GM12874 (cell line): ENCODE data around the gene SLAMF7.

Experiments
- TF ChIP-seq, protein P1 (sequence below): IDR thresholded peaks from 2 replicates; pipeline ENCODE4 v1.5.1; 2011; ENCODE audit warnings: low read depth, mild to moderate bottlenecking, control low read depth, low read length, moderate library complexity; ENCODE audit not compliant: insufficient read depth

The SLAMF7 gene

DNA sequence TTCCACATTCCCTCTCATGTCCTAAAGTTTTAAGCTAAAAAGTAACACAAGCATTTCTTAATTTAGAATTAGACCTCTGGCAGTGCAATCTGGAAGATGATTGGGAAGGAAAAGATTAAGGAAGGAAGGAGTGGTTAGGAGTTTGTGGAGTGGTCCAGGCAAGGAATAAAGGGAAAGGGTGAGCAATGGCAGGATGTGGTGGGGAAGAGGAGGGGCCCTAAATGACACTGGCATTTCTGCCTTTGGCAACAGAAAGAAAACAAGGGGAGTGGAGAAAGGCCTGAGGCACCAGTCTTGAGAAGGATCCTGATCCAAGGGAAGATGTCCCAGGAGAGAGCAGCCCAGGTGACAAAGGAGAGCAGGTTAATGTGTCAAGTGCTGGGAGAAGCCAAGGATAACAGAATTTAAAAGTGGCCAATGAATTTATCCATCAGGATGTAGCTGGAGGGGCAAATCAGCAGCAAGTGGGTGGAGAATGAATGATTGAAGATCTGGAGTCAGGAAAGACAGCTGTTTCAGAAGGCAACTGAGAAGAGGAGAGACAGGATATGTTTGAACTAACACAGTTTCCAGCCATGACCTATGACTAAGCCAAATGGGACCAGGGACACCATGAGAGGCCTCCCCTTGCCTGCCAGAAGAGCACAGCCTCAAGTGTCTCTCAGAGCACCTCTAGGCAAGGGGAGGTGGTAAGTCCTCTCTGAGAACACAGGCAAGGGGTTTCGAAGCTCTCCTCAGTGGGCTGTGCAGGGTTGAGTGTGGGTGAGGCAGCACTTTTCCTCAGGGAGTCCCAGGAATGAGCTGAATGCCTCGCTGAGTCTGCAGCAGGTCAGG is 36.1 kb downstream of the SLAMF7 start:
- TF ChIP-seq, protein P1, sequence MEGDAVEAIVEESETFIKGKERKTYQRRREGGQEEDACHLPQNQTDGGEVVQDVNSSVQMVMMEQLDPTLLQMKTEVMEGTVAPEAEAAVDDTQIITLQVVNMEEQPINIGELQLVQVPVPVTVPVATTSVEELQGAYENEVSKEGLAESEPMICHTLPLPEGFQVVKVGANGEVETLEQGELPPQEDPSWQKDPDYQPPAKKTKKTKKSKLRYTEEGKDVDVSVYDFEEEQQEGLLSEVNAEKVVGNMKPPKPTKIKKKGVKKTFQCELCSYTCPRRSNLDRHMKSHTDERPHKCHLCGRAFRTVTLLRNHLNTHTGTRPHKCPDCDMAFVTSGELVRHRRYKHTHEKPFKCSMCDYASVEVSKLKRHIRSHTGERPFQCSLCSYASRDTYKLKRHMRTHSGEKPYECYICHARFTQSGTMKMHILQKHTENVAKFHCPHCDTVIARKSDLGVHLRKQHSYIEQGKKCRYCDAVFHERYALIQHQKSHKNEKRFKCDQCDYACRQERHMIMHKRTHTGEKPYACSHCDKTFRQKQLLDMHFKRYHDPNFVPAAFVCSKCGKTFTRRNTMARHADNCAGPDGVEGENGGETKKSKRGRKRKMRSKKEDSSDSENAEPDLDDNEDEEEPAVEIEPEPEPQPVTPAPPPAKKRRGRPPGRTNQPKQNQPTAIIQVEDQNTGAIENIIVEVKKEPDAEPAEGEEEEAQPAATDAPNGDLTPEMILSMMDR, result no peak

- TF ChIP-seq, protein P1, result no peak
These were observed 37.1 kb downstream of the SLAMF7 start for GRCh38 chr1:160776178-160776577.

DNA sequence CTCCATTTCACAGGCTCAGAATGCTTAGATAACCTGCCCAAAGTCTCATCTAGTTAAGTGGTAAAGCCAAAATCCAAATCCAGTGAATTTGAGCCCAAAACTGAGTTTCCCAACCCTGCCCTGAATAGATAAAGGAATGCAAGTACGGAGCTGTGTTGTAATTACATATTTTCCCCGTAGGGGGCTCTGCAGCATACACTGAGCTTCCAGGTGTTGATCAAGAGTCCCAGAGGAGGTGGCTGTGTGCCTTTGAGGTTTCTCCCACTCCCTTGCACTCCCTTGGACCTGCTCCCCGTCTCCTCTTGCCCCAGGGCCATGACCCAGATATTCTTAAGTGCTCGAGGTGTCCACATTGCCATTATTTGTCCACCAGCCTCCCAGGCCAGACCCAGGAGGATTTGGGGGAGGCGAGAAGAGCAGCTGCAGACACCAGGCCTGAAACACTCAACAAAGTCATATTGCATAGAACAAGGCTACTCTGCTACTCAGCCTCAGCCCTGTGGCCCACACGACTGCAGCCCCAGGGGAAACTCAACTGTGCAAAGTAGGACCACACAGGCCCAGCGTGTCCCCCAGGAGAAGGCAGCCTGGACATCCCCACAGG is 38.5 kb downstream of the SLAMF7 start:
- TF ChIP-seq, protein P1, result peak; percentile 76

DNA sequence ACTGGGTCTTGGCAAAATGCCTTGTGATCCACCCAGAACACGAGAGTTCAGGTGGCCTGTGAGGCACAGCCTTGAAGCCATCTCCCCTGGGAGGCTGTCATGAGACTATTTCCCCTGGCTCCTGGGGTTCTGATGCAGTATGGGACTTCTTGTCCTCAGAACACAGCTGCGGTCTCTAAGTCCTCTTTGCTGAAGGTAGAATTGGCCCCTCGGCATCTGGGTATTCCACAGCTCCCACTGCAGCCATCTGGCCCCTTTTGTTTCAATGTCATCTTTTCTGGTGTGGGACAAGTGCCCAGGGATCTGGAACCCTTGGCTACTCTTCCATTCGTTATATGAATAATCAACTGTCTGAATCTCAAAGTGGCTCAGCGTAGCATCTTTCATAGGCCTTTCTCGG is 39.9 kb downstream of the SLAMF7 start:
- TF ChIP-seq, protein P1, result no peak

- TF ChIP-seq, protein P1, result peak; percentile 70
These were observed 40.8 kb downstream of the SLAMF7 start for GRCh38 chr1:160779626-160780397.

DNA sequence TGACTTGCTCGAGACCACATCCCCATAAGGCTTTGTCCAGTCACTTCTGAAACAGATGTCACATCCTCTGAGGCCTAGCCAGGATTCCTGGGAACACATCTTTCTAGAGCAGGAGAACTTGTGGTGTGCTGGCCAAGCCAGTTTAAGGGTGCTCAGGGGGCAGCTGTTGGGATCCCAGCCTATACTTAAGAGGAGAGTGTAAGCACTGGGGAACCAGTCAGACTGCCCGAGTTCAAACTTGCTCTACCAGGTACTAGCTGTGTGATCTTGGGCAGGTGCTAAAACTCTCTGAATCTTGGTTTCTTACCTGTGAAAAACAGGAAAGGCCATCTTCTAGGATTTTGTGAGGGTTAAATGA is 41.3 kb downstream of the SLAMF7 start:
- TF ChIP-seq, protein P1, result no peak

GRCh38 chr1:160781186-160781766 is 42.2 kb downstream of the SLAMF7 start:
- TF ChIP-seq, protein P1, result no peak
